H1 (cell line): ENCODE measurements around the gene SLC22A15. TPM values are rescaled to one million over a fixed set of nuclear protein-coding genes. Genes with fewer than 3 reads are reported as not detected.

Source experiments
- CTCF ChIA-PET: fragments of 300-600 bp; sonication (Branson Sonifier 250); formaldehyde crosslinking; loops from one replicate; lab custom pipeline; 2021; ENCODE audit not compliant: partially characterized antibody; lab: Charles Lee
- POLR2A ChIA-PET: fragments of 300-600 bp; sonication (Branson Sonifier 250); formaldehyde crosslinking; loops from one replicate; lab custom pipeline; 2021; ENCODE audit warnings: inconsistent platforms; ENCODE audit not compliant: partially characterized antibody; lab: Charles Lee
- DNase-seq, 2 experiments: peaks; one replicate each; pipeline versions ENCODE4 v3.0.0 to v3.0.0-alpha.2; 2010 to 2022; ENCODE audit warnings: low spot score in 2 of 2, low read depth in 1 of 2, mixed read lengths in 1 of 2
- FAIRE-seq: peaks from 2 replicates; lab custom pipeline; 2011; peaks lifted over from hg19 to GRCh38; lab: Jason Lieb, UNC
- H2AFZ ChIP-seq: 2 replicates; pipeline ENCODE4 v1.8.1; 2012; ENCODE audit warnings: low read length, inconsistent platforms
- H2AK5ac ChIP-seq: 2 replicates; pipeline ENCODE4 v1.6.1; 2013; ENCODE audit warnings: low read depth, low read length
- H2BK120ac ChIP-seq: replicated peaks from 2 replicates; pipeline ENCODE3; 2013; ENCODE audit warnings: low read depth, low read length, inconsistent platforms
- H2BK12ac ChIP-seq: 2 replicates; pipeline ENCODE4 v1.6.1; 2013; ENCODE audit warnings: low read depth, low read length
- H2BK15ac ChIP-seq: 2 replicates; pipeline ENCODE4 v1.6.1; 2013; ENCODE audit warnings: low read length
- H2BK20ac ChIP-seq: 2 replicates; pipeline ENCODE4 v1.6.1; 2013; ENCODE audit warnings: low read length
- H2BK5ac ChIP-seq: 2 replicates; pipeline ENCODE4 v1.6.1; 2013; ENCODE audit warnings: low read depth, low read length
- H3K14ac ChIP-seq: 2 replicates; pipeline ENCODE4 v1.6.1; 2013; ENCODE audit warnings: inconsistent platforms; ENCODE audit not compliant: insufficient read length
- H3K18ac ChIP-seq: 2 replicates; pipeline ENCODE4 v1.6.1; 2013; ENCODE audit warnings: low read length; ENCODE audit errors: extremely low read depth
- H3K23ac ChIP-seq: 2 replicates; pipeline ENCODE4 v1.6.1; 2013; ENCODE audit warnings: inconsistent platforms; ENCODE audit not compliant: insufficient read length
- H3K23me2 ChIP-seq: 2 replicates; pipeline ENCODE4 v1.6.1; 2013; ENCODE audit warnings: low read depth, low read length
- H3K27ac ChIP-seq: 2 replicates; pipeline ENCODE4 v1.6.1; 2011; ENCODE audit warnings: low read depth, low read length, inconsistent platforms
- H3K27me3 ChIP-seq, 4 experiments: replicated peaks in 1 of 4; 1 replicate in 1 of 4; 2 replicates in 3 of 4; pipeline versions ENCODE4 v1.6.1 to v1.8.1; 2011 to 2013; ENCODE audit warnings: low read length in 3 of 4, mild to moderate bottlenecking in 3 of 4, inconsistent platforms in 2 of 4, mixed read lengths in 2 of 4, moderate library complexity in 1 of 4; ENCODE audit not compliant: control insufficient read depth in 3 of 4, insufficient read depth in 3 of 4; ENCODE audit errors: extremely low read depth in 1 of 4
- H3K36me3 ChIP-seq, 4 experiments: 2 replicates each; pipeline versions ENCODE4 v1.6.1 to v1.8.1; 2011 to 2013; ENCODE audit warnings: mild to moderate bottlenecking in 4 of 4, low read length in 3 of 4, moderate library complexity in 2 of 4, control low read depth in 1 of 4, inconsistent platforms in 1 of 4; ENCODE audit not compliant: insufficient read depth in 4 of 4, control insufficient read depth in 2 of 4
- H3K4ac ChIP-seq: replicated peaks from 2 replicates; pipeline ENCODE3; 2013; ENCODE audit warnings: low read length, low read depth, mixed read lengths, inconsistent platforms; ENCODE audit not compliant: insufficient read length
- H3K4me1 ChIP-seq, 4 experiments: replicated peaks in 1 of 4; 1 replicate in 1 of 4; 2 replicates in 3 of 4; pipeline versions ENCODE4 v1.6.1 to v1.8.1; 2011 to 2013; ENCODE audit warnings: low read length in 3 of 4, inconsistent platforms in 2 of 4, mixed read lengths in 1 of 4; ENCODE audit not compliant: insufficient read depth in 4 of 4, control insufficient read depth in 3 of 4
- H3K4me2 ChIP-seq, 2 experiments: 2 replicates each; pipeline versions ENCODE4 v1.6.1 to v1.8.1; 2011 to 2013; ENCODE audit warnings: low read depth in 2 of 2, low read length in 2 of 2, control low read depth in 1 of 2, inconsistent platforms in 1 of 2, mild to moderate bottlenecking in 1 of 2; ENCODE audit not compliant: insufficient read depth in 1 of 2
- H3K4me3 ChIP-seq, 4 experiments: fragments of 200-600, 300-600 bp in 1 of 4; sonication (generic), shearing (Covaris generic), sonication (Bioruptor Twin) in 1 of 4; 2 replicates each; pipeline versions ENCODE4 v1.5.1 to v1.8.1; 2011 to 2016; ENCODE audit warnings: low read length in 4 of 4, low read depth in 3 of 4, control low read depth in 2 of 4, inconsistent platforms in 2 of 4, mild to moderate bottlenecking in 2 of 4, mixed read lengths in 1 of 4, moderate library complexity in 1 of 4; ENCODE audit not compliant: insufficient read depth in 2 of 4; ENCODE audit errors: extremely low read depth in 1 of 4
- H3K56ac ChIP-seq: replicated peaks from 2 replicates; pipeline ENCODE3; 2013; ENCODE audit warnings: low read depth, mild to moderate bottlenecking, mixed read lengths, low read length, inconsistent platforms; ENCODE audit not compliant: insufficient read length
- H3K79me1 ChIP-seq: 2 replicates; pipeline ENCODE4 v1.6.1; 2013; ENCODE audit warnings: low read depth, low read length, control low read depth
- H3K79me2 ChIP-seq, 2 experiments: 2 replicates each; pipeline versions ENCODE4 v1.6.1 to v1.8.1; 2012 to 2013; ENCODE audit warnings: low read length in 2 of 2, mild to moderate bottlenecking in 2 of 2, inconsistent platforms in 1 of 2; ENCODE audit not compliant: insufficient read depth in 2 of 2, control insufficient read depth in 1 of 2
- H3K9ac ChIP-seq, 4 experiments: replicated peaks in 1 of 4; 1 replicate in 1 of 4; 2 replicates in 3 of 4; pipeline versions ENCODE4 v1.6.1 to v1.8.1; 2011 to 2013; ENCODE audit warnings: low read depth in 3 of 4, low read length in 3 of 4, control low read depth in 2 of 4, mild to moderate bottlenecking in 2 of 4, moderate library complexity in 2 of 4, inconsistent platforms in 1 of 4; ENCODE audit errors: extremely low read depth in 1 of 4
- H3K9me3 ChIP-seq, 2 experiments: 2 replicates each; pipeline versions ENCODE4 v1.6.1 to v1.8.1; 2012 to 2013; ENCODE audit warnings: mild to moderate bottlenecking in 2 of 2, moderate library complexity in 2 of 2, control low read depth in 1 of 2, inconsistent platforms in 1 of 2, low read depth in 1 of 2, low read length in 1 of 2, mixed read lengths in 1 of 2; ENCODE audit not compliant: insufficient read depth in 2 of 2
- H4K20me1 ChIP-seq, 2 experiments: replicated peaks in 1 of 2; 2 replicates each; pipeline versions ENCODE3 to v1.8.1; 2011 to 2013; ENCODE audit warnings: inconsistent platforms in 2 of 2, low read length in 2 of 2, mild to moderate bottlenecking in 1 of 2; ENCODE audit not compliant: insufficient read depth in 2 of 2, control insufficient read depth in 1 of 2
- H4K5ac ChIP-seq: 2 replicates; pipeline ENCODE4 v1.6.1; 2013; ENCODE audit warnings: low read length, low read depth, mixed read lengths, inconsistent platforms; ENCODE audit not compliant: insufficient read length
- H4K8ac ChIP-seq: 2 replicates; pipeline ENCODE4 v1.8.0; 2013; ENCODE audit warnings: mild to moderate bottlenecking, moderate library complexity, low read length, inconsistent platforms; ENCODE audit not compliant: insufficient read depth; ENCODE audit errors: extremely low read depth
- H4K91ac ChIP-seq: replicated peaks from 2 replicates; pipeline ENCODE3; 2013; ENCODE audit warnings: low read length, mixed read lengths, inconsistent platforms; ENCODE audit not compliant: insufficient read length
- ATF3 ChIP-seq: IDR thresholded peaks from 2 replicates; pipeline ENCODE4 v1.6.1; 2011; ENCODE audit warnings: low read depth, mild to moderate bottlenecking, low read length; ENCODE audit not compliant: insufficient read depth
- CBX5 ChIP-seq: fragments of 300-800, 300-1000 bp; sonication (generic); IDR thresholded peaks from 2 replicates; pipeline ENCODE4 v1.7.1; 2016; ENCODE audit warnings: antibody characterized with exemption, low read length, low read depth
- FOSL1 ChIP-seq: IDR thresholded peaks from 2 replicates; pipeline ENCODE4 v1.6.1; 2011; ENCODE audit warnings: mild to moderate bottlenecking, low read depth, low read length, moderate library complexity; ENCODE audit not compliant: insufficient read depth
- GABPA ChIP-seq: IDR thresholded peaks from 2 replicates; pipeline ENCODE4 v1.6.1; 2011; ENCODE audit warnings: mild to moderate bottlenecking, low read length, moderate library complexity, borderline replicate concordance; ENCODE audit not compliant: insufficient read depth
- NANOG ChIP-seq: IDR thresholded peaks from 2 replicates; pipeline ENCODE4 v1.6.1; 2011; ENCODE audit warnings: low read length, low read depth, mild to moderate bottlenecking, inconsistent platforms; ENCODE audit not compliant: insufficient read depth, poor library complexity, severe bottlenecking
- POLR2A ChIP-seq, 2 experiments: IDR thresholded peaks; 1 replicate in 1 of 2; 2 replicates in 1 of 2; pipeline ENCODE4 v1.6.1; 2011; ENCODE audit warnings: low read depth in 2 of 2, low read length in 2 of 2, mild to moderate bottlenecking in 2 of 2; ENCODE audit errors: control extremely low read depth in 1 of 2
- POU5F1 ChIP-seq: IDR thresholded peaks from 2 replicates; pipeline ENCODE4 v1.6.1; 2011; ENCODE audit warnings: low read depth, mild to moderate bottlenecking, low read length, moderate library complexity
- RFX5 ChIP-seq: IDR thresholded peaks from 2 replicates; pipeline ENCODE4 v1.6.1; 2011; ENCODE audit warnings: low read depth, low read length, improper control_type of control experiment, borderline replicate concordance
- RXRA ChIP-seq: IDR thresholded peaks from 2 replicates; pipeline ENCODE4 v1.6.1; 2011; ENCODE audit warnings: low read depth, mild to moderate bottlenecking, low read length, moderate library complexity; ENCODE audit not compliant: insufficient read depth
- SAP30 ChIP-seq: fragments of 300-600 bp; sonication (generic); IDR thresholded peaks from 2 replicates; pipeline ENCODE4 v1.7.1; 2012; ENCODE audit warnings: low read length, moderate library complexity, mild to moderate bottlenecking, inconsistent platforms; ENCODE audit not compliant: insufficient read depth, insufficient replicate concordance
- SIX5 ChIP-seq: IDR thresholded peaks from 2 replicates; pipeline ENCODE4 v1.6.1; 2011; ENCODE audit warnings: mild to moderate bottlenecking, low read depth, low read length
- SRF ChIP-seq: IDR thresholded peaks from 2 replicates; pipeline ENCODE4 v1.6.1; 2011; ENCODE audit warnings: mild to moderate bottlenecking, low read depth, low read length, moderate library complexity
- TEAD4 ChIP-seq: IDR thresholded peaks from 2 replicates; pipeline ENCODE4 v1.6.1; 2012; ENCODE audit warnings: low read depth, low read length, inconsistent platforms, mixed read lengths
- USF2 ChIP-seq: IDR thresholded peaks from 2 replicates; pipeline ENCODE4 v1.6.1; 2011; ENCODE audit warnings: low read length, improper control_type of control experiment
- polyA plus RNA-seq, 7 experiments: library from polyadenylated mRNA; depleted of rRNA in 3 of 7; stranded (reverse) in 5 of 7; unstranded in 2 of 7; fragments of >200 nt in 5 of 7; fragments of 200-250 nt in 2 of 7; gene quantifications; 1 replicate in 5 of 7; 2 replicates in 1 of 7; 4 replicates in 1 of 7; pipeline versions ENCODE4 v1.2.1 to v1.2.3, GENCODE V29; 2011 to 2013; ENCODE audit warnings: missing spikeins in 2 of 7, mixed read lengths in 2 of 7
- total RNA-seq: library from RNA; stranded (reverse); fragmentation: NEBNext Ultra II Directional; extraction: Animal tissue kit (Norgen Biotek cat#: 25700); gene quantifications from 2 replicates; pipeline ENCODE4 v1.2.1, GENCODE V29; 2021

The SLC22A15 gene
- total and polyA plus RNA-seq, 2 of the 8 experiments (the other 6 are each of a cell fraction or from before 2014, with no cell fraction given): 3.2 to 3.3 TPM

GRCh38 chr1:116095027-116095426 is 118.7 kb downstream of the SLC22A15 start:
- Histone ChIP-seq H3K23me2 (no peaks in the 10 kb centered on the region), H2AK5ac (no peak overlapping the region), H3K9me3 (0 out of 4 replicates have a peak, but pooled peaks cover 0 to 4% of the 10 kb centered on the region in 2 experiments), H3K36me3 (no peaks in the 10 kb centered on the region), H2BK5ac (no peak overlapping the region), H3K27ac (no peak overlapping the region), H3K27me3 (no peaks in the 10 kb centered on the region), H3K56ac (no peak overlapping the region), H2BK20ac (no peak overlapping the region), H3K79me2 (no peaks in the 10 kb centered on the region), H2BK12ac (no peak overlapping the region), H3K14ac (no peak overlapping the region), H4K5ac (no peak overlapping the region), H2BK15ac (no peak overlapping the region), H3K23ac (no peak overlapping the region), H3K9ac (no peak overlapping the region), H3K4me2 (no peak overlapping the region), H2BK120ac (no peak overlapping the region), H3K4me3 (no peak overlapping the region), H4K91ac (no peak overlapping the region), H3K79me1 (no peaks in the 10 kb centered on the region), H3K18ac (no peak overlapping the region), H3K4ac (no peak overlapping the region), H2AFZ (no peak overlapping the region), H4K8ac (no peak overlapping the region), H4K20me1 (no peaks in the 10 kb centered on the region), H3K4me1 (no peaks in the 10 kb centered on the region)
- POLR2A ChIA-PET: no interaction called here
- no peak for FAIRE-seq
- DNase-seq: no peak
- CTCF ChIA-PET: interaction anchor here (0.6 to 0.7 kb wide), 2 partner anchors 45 to 375 kb away, joined by 3 read pairs; no protein-coding TSS in a partner anchor
- TF ChIP-seq NANOG (no peak), POU5F1 (no peak), ATF3 (no peak), GABPA (no peak), POLR2A (IDR thresholded peaks at IDR 0.05; ENCODE audit: control extremely low read depth in 1 of 2, low read depth in 2 of 2, low read length in 2 of 2) (no peak), TEAD4 (no peak), RXRA (no peak), SAP30 (no peak), USF2 (no peak), FOSL1 (no peak), RFX5 (no peak), CBX5 (no peak), SIX5 (no peak), SRF (no peak)
